NCI-H128 (cell line): ENCODE results near the gene SCART1.
"Not testable (repeated sequence)": the region's sequence is repeated elsewhere in the genome, so short reads cannot be mapped to it uniquely, and the experiment has no call there.

Source experiments
- DNase-seq: peaks from one replicate; lab custom pipeline; 2025; ENCODE audit not compliant: unreplicated experiment; lab: John Stamatoyannopoulos, UW

SCART1 gene

GRCh38 chr10:133431888-133432613 is 21.7 kb upstream of the SCART1 start:
- not testable (repeated sequence) for DNase-seq

GRCh38 chr10:133432789-133433188 is 21.0 kb upstream of the SCART1 start:
- DNase-seq: not testable (repeated sequence)

GRCh38 chr10:133438711-133439273 is 15.0 kb upstream of the SCART1 start:
- no peak for DNase-seq

- no peak for DNase-seq
Measured at GRCh38 chr10:133439517-133440461, 14.0 kb upstream of the SCART1 start.

- no peak for DNase-seq
Measured at GRCh38 chr10:133440633-133441285, 13.0 kb upstream of the SCART1 start.

- DNase-seq: not testable (repeated sequence)
Measured at GRCh38 chr10:133441356-133441755, 12.4 kb upstream of the SCART1 start.

- DNase-seq: no peak
Measured at GRCh38 chr10:133441780-133442179, 12.0 kb upstream of the SCART1 start.

- no peak for DNase-seq
Measured at GRCh38 chr10:133442191-133442966, 11.4 kb upstream of the SCART1 start.

- DNase-seq: no peak
Measured at GRCh38 chr10:133442967-133443924, 10.5 kb upstream of the SCART1 start.

- DNase-seq: no peak
Measured at GRCh38 chr10:133444342-133445267, 9.1 kb upstream of the SCART1 start.

GRCh38 chr10:133445268-133445732 is 8.4 kb upstream of the SCART1 start:
- DNase-seq: no peak

GRCh38 chr10:133445751-133446708 is 7.7 kb upstream of the SCART1 start:
- DNase-seq: no peak

GRCh38 chr10:133446979-133447378 is 6.8 kb upstream of the SCART1 start:
- no peak for DNase-seq

GRCh38 chr10:133448120-133448519 is 5.6 kb upstream of the SCART1 start:
- DNase-seq: no peak

- DNase-seq: no peak
Measured at GRCh38 chr10:133451346-133451745, 2.4 kb upstream of the SCART1 start.

GRCh38 chr10:133452453-133452852 is 1.3 kb upstream of the SCART1 start:
- DNase-seq: no peak
